Amygdala (tissue), 56 donors: ENCODE results near the gene CHIT1.
"Not testable (repeated sequence)": the region's sequence is repeated elsewhere in the genome, so short reads cannot be mapped to it uniquely, and the experiment has no call there.

Source experiments
- DNase-seq, 56 donors: peaks; one replicate each; lab custom pipeline; 2025; lab: John Stamatoyannopoulos, UW

The CHIT1 gene

DNA sequence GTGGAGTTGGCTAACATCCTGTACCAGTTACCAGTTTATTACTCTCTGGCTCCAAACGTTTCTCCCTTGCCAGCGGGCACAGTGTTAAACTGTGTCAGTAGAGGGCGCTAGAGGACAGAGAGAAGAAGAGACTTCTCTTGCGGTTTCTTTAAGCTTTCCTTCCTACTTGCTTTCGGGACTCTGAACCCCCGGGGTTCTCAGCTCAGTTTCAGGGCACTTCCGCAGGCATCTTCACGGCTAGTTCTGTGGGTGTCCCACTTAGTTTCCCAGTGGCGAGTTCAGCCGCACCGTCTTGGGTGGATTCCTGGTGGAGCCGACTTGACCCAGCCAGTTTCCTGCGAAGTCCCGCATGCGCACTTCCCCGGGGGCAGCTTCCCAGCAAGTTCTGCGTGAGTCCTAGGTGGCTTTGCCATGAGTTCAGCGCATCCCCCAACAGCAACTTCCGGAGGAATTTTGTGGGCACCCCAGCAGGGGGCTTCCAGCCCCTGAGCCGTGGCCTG, 37.9 kb upstream of the CHIT1 start:
- DNase-seq = peak in 47 of 56 donors; percentile 38 to 93 (median 74)

DNA sequence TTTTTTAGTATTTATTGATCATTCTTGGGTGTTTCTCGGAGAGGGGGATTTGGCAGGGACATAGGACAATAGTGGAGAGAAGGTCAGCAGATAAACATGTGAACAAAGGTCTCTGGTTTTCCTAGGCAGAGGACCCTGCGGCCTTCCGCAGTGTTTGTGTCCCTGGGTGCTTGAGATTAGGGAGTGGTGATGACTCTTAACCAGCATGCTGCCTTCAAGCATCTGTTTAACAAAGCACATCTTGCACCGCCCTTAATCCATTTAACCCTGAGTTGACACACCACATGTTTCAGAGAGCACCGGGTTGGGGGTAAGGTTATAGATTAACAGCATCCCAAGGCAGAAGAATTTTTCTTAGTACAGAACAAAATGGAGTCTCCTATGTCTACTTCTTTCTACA, 36.7 kb upstream of the CHIT1 start:
- DNase-seq = not testable (repeated sequence)

DNA sequence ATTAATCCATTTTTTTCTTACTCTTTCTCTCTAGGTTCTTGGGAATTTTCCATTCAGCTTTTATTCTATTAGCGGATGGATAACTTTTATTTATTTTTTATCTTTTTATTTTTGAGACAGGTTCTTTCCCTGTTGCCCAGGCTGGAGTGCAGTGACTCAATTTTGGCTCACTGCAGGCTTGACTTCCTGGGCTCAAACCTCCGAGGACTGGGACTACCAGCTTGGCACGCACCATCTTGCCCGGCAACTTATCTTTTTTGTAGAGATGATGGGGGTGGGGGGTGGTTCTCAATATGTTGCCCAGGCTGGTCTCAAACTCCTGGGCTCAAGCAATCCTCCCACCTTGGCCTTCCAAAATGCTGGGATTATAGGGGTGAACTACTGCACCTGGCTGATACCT, 36.1 kb upstream of the CHIT1 start:
- no peak for DNase-seq

DNA sequence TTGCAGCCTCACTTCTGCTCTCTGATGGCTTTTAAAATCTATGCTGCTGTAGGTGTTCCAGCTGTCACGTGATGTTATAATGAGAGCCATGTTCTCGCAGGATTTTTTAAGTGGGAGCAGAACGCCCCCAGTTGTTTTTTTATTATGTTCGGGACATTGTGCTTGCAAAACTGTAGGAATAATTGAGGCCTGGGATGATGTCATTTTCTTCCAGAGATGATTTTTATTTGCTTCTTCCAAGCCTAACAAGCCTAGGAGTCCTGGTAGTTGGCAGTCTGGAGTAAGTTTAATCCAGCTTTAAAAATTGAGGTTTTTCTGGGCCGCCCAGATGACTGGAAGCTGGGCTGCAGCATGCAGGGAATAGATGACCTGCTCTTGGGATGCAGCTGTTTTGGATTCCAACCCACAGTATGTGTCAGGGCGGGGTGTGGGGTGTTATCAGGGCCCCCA, 34.6 kb upstream of the CHIT1 start:
- peak in 1 of 56 donors; percentile 35 for DNase-seq

DNA sequence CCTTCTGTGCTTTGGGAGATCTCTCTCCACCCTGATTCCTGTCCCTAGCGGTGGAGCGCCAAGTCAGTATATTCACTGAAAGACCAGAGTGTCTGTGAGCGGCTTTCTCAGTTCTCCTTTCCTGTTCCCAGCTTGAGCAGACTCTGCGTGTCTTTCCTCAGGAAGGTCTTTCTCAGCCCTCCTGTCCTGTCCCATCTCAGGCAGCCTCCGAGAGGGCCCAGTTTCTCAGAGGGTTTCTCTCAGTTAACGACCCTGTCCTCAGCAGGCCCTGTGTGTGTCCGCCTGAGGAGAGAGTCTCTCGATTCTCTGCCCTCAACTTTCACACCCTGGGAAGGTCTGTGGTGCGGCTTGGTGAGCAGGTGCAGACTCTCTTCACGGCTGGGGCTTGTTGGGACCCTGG, 34.0 kb upstream of the CHIT1 start:
- DNase-seq = no peak

DNA sequence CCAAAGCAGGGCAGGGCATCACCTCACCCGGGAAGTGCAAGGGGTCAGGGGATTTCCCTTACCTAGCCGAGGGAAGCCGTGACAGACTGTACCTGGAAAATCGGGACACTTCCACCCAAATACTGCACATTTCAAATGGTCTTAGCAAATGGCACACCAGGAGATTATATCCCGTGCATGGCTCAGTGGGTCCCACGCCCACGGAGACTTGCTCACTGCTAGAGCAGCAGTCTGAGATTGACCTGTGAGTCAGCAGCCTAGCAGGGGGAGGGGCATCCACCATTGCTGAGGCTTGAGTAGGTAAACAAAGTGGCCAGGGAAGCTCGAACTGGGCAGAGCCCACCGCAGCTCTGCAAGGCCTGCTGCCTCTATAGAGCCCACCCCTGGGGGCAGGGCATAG, 27.2 kb upstream of the CHIT1 start:
- not testable (repeated sequence) for DNase-seq

DNA sequence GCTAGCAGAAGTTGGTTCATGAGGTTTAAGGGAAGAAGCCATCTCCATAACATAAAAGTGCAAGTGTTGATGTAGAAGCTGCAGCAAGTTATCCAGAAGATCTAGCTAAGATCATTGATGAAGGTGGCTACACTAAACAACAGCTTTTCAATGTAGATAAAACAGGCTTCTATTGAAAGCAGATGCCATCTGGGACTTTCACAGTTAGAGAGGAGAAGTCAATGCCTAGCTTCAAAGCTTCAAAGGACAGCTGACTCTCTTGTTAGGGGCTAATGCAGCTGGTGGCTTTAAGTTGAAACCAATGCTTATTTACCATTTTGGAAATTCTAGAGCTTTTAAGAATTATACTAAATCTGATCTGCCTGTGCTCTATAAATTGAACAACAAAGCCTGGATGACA, 25.3 kb upstream of the CHIT1 start:
- DNase-seq = not testable (repeated sequence)

DNA sequence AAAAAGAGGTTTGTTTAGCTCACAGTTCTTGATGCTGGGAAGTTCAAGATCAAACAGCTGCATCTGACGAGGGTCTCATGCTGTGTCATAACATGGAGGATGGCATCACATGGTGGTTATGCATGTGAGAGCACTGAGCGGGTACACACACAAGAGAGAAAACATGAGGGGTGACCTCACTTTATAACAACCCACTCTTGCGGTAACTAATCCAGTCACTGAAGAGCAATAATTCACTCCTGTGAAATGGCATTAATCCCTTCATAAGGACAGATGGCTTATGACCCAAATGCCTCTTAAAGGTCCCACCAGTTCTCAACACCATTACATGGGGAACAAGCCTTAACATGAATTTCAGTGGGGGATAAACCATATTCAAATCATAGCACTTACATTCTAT, 23.2 kb upstream of the CHIT1 start:
- DNase-seq = no peak

DNA sequence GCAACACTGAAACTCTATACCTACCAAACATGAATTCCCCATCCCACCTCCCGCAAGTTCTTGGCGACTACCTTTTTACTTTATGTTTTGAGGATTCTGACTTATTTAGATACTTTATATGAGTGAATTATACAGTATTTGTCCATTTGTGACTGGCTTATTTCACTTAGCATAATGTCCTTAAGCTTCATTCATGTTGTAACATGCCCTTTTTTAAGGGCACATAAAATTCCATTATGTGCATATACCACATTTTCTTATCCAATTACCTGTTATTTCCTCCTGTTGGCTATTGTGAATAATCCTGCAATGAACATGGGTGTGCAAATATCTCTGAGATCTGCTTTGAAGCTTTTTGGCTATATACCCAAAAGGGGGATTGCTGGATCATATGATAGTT, 22.0 kb upstream of the CHIT1 start:
- no peak for DNase-seq

DNA sequence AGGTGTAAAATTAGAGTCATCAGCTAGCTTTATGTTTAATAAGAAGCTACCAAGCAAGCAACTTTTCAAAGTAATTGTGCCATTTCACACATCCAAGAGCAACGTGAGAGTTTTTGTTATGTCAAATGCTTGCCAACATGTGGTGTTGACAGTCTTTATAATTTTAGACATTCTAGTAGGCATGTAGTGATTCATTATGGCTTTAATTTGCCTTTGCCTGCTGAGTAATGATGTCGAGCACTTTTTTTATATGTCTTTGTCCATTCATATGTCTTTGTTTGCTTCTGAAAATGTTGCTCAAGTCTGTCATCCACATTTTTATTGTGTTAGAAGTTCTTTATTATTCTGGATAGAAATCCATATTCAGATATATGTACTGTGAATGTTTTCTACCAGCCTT, 21.4 kb upstream of the CHIT1 start:
- DNase-seq = no peak

DNA sequence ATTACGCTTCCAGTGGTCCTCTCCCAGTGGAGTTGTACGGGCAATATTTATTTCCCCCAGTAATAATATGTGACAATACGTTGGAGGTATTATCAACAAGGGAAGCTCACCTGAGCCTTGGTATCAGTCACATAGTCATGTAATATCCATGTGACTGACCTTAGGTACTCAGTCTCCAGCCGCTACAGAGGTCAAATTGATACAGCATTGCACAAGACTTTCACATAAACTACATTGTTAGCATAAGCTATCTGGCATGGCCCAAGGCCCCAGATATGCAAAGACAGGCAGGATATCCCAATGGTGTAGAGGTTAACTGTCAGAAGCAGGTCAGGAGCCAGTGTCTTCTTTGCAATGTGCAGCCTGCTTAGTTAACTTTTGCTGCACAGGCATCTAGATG, 15.3 kb upstream of the CHIT1 start:
- DNase-seq = no peak

DNA sequence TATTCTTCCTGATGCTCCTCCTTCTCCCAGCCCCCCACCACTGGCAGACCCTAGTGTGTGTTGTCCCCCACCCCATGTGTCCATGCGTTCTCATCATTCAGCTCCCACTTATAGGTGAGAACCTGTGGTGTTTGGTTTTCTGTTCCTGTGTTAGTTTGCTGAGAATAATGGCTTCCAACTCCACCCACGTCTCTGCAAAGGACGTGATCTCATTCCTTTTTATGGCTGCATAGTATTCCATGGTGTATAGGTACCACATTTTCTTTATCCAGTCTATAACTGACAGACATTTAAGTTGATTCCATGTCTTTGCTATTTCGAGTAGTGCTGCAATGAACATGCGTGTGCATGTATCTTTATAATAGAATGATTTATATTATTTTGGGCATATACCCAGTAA, 12.2 kb upstream of the CHIT1 start:
- not testable (repeated sequence) for DNase-seq

DNA sequence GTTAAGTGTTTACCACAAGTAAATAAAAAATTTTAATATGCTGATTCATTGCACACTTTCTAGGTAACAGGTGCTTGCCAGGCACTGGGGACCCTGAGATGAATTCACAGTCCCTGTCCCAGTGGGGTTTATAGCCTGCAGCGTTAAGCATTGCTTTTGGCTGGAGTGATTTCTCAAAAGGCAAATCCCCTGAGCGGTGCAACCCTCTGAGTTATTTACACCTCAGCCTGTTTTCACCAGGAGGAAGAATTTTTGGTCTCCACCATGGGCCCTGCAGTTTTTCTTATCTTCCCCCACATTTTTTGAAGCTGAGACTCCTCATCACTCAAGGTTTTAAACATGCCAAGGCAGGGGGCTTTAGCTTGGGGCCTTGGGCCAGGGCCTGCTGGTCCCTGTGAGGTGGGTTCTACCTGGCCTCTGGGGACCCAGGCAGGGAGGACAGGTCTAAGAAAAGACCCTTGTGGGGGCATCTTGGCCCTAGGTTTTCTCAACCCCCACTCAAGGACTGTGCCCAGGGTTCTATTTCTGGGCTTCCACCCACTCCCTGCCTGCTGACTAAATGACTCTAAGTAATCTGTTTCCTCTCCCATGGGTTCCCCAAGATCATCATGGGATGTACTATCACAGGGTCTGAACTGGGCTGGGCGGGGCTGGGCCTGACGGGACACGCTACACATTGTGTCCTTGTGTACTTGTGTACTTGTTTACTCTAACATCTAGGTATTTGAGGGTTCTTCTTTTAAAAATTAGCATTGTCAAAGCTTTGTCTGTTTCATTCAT, 10.2 kb upstream of the CHIT1 start:
- DNase-seq = peak in 8 of 56 donors; percentile 12 to 58 (median 24)

DNA sequence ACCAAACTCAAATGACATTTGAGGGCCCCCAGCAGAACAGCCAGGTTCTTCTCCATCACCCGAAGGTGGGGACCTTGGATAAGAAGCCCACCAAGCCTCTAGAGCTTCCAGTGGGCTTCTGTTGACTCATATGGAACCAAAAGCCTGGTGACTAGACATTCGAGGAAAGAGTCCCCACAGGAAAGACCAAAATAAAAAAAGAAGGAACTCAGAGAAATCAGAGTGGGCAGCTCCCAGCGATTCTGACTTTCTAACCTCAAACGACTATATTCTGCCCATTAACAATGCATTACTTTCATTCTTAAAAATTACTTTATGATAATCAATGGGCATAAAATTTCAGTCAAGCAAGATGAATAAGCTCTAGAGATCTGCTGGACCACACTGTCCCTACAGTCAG, 9.6 kb upstream of the CHIT1 start:
- DNase-seq = no peak

DNA sequence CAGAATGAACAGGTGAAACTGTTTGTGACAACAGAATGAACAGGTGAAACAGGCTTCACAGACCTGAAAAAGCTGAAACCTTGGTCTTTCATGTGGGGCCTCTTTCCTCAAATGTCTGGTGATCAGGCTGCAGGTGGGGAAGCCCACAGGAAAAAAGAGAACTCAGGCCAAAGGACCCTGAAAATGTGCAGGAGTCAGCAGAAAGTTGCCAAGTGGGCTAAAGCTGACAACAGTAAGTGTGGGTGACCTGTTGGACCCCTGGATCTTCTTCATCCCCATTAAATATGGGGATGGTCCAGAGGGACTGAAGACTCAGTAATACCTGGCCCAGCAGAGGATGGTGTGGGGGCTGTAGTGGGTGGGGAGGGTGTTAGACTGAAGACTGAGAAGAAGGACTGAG, 9.1 kb upstream of the CHIT1 start:
- DNase-seq = no peak

DNA sequence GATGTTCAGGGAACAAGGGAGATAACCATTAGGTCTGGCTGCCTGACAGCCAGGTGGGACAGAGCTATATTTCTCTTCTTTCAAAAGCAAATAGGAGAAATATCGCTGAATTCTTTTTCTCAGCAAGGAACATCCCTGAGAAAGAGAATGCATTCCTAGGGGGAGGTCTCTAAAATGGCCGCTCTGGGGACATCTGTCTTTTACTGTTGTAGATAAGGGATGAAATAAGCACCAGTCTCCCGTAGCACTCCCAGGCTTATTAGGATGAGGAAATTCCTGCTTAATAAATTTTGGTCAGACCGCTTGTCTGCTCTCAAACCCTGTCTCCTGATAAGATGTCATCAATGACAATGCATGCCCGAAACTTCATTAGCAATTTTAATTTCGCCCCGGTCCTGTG, 5.4 kb upstream of the CHIT1 start:
- DNase-seq = not testable (repeated sequence)

DNA sequence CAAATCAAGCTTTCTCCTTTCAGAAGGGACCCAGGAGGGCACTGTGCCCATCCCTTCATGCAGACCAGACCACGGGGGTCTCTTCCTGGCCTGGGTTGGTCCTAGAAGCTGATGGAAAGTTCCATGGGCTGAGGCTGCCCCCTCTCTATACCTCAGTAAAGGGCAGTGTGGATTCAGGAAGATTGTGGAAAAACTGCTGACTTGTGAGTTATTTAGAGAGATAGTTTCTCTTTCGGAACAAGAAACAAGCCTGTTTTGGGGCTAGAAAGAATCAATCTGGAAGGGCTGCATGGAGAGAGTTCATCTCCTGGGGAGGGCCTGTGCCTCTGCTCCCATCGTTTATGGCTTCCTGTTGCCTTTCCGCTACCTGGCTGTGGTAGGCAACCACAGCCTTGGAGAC, 803 bp downstream of the CHIT1 start:
- no peak for DNase-seq

DNA sequence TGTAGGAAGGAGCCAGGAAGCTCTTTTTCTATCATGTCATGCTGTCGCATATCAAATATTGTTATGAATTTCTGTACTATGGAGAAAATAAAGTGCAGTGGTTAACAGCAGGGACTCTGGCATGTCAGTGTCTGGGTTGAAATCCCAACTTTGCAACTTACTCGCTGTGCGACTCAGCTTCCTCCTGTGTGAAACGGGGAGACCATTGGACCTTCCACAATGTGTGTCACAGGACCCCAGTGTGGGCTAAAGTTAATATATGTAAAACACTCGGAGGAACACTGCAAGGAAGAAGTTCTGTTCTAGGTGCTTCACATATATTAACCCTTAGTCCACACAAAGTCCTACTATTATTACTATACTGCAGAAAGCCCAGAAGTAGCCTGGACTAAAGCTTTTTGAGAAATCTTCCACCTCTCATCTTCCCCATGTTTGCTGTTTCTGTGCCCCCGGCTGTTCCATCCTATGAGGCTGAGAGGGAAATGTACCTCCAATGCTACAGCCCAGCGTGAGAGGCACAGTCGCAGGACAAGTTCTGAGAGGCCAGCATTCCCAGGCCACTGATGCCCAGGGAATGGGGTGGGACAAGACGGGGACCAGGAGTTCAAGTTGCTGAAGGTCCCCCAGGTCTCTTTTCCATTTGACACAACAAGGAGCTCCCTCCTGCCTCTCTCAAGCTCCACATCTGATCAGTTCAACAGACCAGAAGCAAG, 1.9 kb downstream of the CHIT1 start:
- DNase-seq = no peak

DNA sequence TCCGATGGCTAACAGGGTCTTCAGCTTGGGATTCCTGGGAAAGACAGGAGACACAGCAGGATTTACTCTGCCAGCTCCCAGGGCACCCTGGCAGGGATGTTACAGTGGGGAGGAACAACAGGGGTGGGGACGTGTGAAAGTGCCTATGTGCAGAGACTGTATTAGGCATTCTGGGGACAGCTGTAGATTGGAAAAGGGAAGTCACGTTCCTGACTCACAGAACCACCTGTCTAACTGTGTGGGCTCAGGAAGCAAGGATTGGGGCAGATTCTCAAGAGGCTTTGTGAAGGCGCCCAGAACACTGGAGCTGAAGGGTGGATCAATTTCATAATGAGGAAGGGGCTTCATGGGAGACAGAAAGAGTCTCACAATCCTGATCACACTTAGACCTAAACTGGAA, 4.4 kb downstream of the CHIT1 start:
- no peak for DNase-seq

DNA sequence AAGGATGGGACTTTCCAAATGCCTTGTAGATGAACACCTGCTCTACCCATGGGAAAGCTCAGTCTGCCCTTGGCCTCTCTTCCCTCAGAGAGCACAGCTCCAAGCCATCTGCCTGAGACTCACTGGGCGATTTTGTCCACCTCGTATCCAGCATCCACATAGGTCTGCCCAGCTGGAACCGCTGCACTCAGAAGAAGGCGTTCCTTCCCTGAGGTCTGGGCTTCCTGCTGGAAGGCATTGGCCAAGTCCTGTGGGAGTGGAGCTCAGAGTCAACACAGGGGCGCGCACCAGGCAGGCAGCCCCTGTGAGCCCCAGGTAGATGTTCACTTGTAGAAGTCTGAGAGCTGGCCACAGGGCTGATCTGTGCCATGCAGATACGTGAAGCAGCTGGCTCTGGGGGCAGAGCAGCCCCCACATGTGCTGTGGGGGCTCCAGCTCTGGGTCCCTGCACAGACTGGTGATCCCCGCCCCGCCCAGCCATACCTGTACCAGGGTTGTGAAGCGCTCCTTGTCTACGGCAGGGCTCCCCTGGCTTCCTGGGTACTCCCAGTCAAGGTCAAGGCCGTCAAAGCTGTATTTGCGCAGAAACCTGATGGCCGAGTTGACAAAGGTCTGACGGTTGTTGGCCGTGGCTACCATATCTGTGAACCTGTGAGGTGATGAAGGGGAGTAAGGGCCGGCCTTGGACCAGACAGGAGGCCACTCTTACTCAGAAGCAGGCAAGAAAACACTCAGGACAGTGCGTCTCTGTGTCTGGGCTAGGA, 6.3 kb downstream of the CHIT1 start:
- no peak for DNase-seq

DNA sequence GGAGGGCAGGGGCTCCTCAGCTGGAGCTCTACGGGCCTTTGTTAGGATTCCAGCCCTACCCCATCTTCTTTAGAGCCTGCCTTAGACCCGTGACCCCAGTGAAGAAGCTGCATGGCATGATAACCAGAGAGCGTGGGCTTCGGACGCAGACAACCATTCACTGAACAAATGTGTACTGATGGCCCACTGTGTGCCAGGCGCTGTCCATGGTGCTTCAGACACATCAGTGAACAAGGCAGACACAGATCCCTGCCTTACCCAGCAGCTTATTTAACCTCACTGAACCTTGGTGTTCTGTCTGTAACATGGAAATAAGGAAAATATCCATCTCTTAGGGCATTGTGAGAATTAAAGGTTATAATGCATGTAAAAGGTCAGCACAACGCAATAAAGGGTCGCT, 9.5 kb downstream of the CHIT1 start:
- no peak for DNase-seq
